ENCODE data around the gene MYO9A.

DNA sequence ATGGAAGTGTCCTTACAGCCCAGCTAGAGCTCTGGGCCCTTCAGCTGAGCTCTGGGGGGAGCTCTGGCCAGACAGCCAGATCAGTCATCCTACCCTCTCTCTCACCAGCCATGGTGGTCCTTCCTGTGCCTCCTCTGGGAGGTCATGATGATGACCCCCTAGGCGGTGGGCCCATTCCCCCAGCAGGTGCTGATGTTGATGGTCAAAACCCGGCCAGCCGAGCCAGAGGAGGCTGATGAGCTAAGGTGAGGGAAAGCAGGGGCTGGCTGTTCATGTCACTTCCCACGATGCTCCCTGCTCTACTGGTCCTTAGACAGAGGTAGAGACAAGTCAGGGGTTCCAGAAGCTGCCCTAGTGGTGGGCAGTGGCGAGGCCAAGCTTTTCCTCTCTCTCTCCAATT lies 44.6 kb upstream of the MYO9A start:
- TF ChIP-seq EZH2phosphoT487 (IDR thresholded peaks at IDR 0.05; ENCODE audit: low read depth, severe bottlenecking, unreplicated experiment) = no peak
- TF ChIP-seq, protein P1, sequence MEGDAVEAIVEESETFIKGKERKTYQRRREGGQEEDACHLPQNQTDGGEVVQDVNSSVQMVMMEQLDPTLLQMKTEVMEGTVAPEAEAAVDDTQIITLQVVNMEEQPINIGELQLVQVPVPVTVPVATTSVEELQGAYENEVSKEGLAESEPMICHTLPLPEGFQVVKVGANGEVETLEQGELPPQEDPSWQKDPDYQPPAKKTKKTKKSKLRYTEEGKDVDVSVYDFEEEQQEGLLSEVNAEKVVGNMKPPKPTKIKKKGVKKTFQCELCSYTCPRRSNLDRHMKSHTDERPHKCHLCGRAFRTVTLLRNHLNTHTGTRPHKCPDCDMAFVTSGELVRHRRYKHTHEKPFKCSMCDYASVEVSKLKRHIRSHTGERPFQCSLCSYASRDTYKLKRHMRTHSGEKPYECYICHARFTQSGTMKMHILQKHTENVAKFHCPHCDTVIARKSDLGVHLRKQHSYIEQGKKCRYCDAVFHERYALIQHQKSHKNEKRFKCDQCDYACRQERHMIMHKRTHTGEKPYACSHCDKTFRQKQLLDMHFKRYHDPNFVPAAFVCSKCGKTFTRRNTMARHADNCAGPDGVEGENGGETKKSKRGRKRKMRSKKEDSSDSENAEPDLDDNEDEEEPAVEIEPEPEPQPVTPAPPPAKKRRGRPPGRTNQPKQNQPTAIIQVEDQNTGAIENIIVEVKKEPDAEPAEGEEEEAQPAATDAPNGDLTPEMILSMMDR (IDR thresholded peaks at IDR 0.05; ENCODE audit: poor library complexity) = no peak

All from hepatocyte (in vitro differentiated cells).